Prostate gland (tissue), 2 donors: ENCODE results near the gene SPOUT1.

Experiments used
- POLR2A ChIP-seq: fragments of 450-650 bp; IDR thresholded peaks from one replicate; pipeline ENCODE4 v1.6.1; 2016; ENCODE audit warnings: antibody characterized with exemption, mild to moderate bottlenecking
- POLR2AphosphoS5 ChIP-seq: sonication (generic); formaldehyde crosslinking; IDR thresholded peaks from one replicate; pipeline ENCODE4 v1.6.1; 2017; ENCODE audit warnings: antibody characterized with exemption
- TF ChIP-seq, protein P1 (sequence below), 4 experiments: fragments of 200-600 bp in 2 of 4; fragments of 450-650 bp in 2 of 4; sonication (generic) in 2 of 4; IDR thresholded peaks; 1 replicate in 3 of 4; 2 replicates in 1 of 4; pipeline ENCODE4 v1.5.1; 2016 to 2019; ENCODE audit warnings: antibody characterized with exemption in 4 of 4, mild to moderate bottlenecking in 2 of 4, moderate library complexity in 2 of 4

- TF ChIP-seq POLR2AphosphoS5, result no peak
- TF ChIP-seq, protein P1, sequence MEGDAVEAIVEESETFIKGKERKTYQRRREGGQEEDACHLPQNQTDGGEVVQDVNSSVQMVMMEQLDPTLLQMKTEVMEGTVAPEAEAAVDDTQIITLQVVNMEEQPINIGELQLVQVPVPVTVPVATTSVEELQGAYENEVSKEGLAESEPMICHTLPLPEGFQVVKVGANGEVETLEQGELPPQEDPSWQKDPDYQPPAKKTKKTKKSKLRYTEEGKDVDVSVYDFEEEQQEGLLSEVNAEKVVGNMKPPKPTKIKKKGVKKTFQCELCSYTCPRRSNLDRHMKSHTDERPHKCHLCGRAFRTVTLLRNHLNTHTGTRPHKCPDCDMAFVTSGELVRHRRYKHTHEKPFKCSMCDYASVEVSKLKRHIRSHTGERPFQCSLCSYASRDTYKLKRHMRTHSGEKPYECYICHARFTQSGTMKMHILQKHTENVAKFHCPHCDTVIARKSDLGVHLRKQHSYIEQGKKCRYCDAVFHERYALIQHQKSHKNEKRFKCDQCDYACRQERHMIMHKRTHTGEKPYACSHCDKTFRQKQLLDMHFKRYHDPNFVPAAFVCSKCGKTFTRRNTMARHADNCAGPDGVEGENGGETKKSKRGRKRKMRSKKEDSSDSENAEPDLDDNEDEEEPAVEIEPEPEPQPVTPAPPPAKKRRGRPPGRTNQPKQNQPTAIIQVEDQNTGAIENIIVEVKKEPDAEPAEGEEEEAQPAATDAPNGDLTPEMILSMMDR (IDR thresholded peaks at IDR 0.05), result no peak
- no peak for TF ChIP-seq POLR2A
Measured at GRCh38 chr9:128798896-128799295, 30.7 kb downstream of the SPOUT1 start.
